GM18502 (cell line): ENCODE data around the gene MED14.
"Not testable (repeated sequence)": the region's sequence is repeated elsewhere in the genome, so short reads cannot be mapped to it uniquely, and the experiment has no call there.

Experiments used
- ATAC-seq: cut with Tn5 transposase; IDR thresholded peaks from one replicate; pipeline ENCODE4 v1.9.1; 2021; ENCODE audit warnings: mild to moderate bottlenecking; ENCODE audit not compliant: unreplicated experiment, poor library complexity

The MED14 gene

DNA sequence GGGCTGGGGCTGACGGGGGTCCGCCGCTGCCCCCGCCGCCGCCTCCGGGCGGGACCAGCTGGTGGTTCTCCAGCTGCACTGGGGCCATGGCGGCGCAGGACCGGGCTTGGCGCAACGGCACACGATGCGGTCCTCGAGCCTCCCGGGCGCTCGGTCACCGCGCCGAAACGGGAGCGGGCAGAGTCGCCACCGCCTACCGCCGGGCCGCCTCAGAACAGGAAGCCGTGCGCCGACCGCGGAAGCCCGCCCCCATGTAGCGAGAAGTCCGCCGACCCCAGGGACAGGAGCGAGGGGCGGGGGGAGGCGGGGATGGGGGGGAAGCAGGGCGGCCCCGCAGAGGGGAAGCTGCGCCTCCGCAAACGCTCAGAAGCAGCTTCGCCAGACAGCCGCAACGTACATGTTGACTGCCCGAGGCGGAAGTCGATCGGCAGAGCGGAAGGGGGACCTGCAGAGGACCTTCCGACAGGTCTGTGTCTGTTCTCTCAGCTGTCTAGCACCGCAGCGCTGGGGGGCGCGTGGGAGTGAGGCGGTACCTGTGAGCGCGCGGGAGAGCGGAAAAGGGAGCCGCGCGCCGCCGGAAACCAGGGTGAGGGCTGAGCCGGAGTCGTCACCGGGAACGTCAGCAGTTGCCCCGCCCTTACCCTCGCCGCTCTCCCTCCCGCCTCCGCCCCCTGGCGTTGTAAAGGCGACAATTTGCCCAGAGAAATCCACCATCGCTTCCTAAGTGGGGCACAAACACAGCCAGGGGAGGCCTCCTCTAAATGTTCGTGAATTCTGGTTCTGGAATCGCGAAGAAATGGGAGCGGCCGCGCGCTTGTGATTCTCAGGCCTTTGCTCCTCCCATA is at the start of gene MED14:
Gene MED14 (minus strand): TSS at position 218 of the 845 bp plus-strand sequence. CDS start 130 bp downstream, at position 88.
- ATAC-seq: peak; percentile 89

- no peak for ATAC-seq
Observed at GRCh38 chrX:40784516-40785151, 49.3 kb upstream of the MED14 start.

GRCh38 chrX:40782644-40783259 is 47.4 kb upstream of the MED14 start:
- ATAC-seq: not testable (repeated sequence)

DNA sequence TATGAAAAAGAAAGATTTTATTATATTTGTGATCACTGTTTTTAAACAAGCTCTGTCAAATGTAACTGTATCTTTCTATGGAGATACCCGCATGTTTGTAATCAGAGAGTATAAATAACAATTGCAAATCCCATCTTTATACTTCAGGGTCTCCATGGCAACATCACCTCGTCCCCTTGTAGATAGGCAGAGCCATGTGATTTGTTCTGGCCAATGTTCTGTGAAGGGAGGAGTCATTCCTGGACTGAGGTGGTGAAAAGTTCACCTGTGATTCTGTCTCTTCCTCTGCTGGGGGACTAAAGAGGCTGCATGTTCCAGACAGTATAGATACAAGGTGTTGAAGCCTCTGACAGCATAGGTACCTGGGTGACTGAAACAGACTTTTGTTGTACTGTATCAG is 45.6 kb upstream of the MED14 start:
- ATAC-seq: no peak

DNA sequence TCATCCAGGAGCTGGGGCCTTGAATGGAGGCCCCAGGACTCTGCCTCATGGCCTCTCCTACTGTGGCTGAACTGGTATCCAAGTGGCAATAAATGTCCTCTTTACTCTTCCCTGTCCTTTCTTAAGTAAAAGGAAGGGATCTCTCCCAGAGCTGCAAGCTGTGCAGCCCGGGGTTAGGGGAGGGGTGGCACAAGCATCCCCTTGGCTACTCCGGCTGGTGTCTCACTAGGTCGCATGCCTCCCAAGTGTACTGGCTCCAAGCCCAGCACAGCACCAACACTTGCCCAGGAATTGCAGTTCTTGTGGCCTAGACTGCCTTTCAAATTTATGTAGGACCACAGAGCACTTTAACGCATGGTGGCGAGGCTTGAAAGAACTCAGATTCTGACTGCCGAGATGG is 44.7 kb upstream of the MED14 start:
- ATAC-seq: no peak

- ATAC-seq: no peak
Observed at GRCh38 chrX:40778861-40779575, 43.7 kb upstream of the MED14 start.

- ATAC-seq: no peak
Observed at GRCh38 chrX:40773809-40774208, 38.5 kb upstream of the MED14 start.

DNA sequence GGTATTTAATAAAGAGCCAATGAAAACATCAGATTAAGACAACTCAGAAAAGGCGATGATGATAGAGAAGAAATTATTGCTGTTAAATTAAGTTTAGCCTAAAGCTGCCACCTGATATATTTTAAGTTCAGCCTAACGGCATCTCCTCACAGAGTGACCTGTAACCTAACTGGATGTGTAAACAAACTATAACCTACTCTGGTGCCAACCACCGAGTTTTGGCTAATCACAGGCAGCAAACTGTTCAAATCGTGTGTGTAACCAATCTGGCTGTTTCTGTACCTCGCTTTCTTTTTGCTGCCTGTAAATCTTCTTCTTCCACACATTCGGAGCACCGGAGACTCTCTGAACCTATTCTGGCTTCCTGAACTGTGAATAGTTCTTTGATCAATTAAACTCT is 37.8 kb upstream of the MED14 start:
- no peak for ATAC-seq

DNA sequence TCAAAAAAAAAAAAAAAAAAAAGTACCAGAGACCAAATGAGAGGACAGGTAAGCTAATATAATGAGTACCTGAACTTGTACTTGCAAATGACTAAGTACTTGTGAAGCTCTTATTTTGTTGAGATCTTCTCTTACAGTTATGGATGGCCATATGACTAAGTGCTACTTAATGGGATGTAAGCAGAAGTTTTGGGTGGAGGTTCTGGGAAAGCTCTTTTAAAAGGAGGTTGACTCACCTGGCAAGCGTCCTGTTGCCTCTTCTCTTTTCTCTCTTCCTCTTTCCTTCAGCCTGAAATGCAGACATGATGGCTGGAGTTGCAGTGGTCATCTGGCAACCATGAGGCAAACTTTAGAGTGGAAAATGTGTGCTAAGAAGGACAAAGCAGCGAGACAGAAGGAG is 36.9 kb upstream of the MED14 start:
- no peak for ATAC-seq

- no peak for ATAC-seq
Observed at GRCh38 chrX:40761762-40762161, 26.4 kb upstream of the MED14 start.

DNA sequence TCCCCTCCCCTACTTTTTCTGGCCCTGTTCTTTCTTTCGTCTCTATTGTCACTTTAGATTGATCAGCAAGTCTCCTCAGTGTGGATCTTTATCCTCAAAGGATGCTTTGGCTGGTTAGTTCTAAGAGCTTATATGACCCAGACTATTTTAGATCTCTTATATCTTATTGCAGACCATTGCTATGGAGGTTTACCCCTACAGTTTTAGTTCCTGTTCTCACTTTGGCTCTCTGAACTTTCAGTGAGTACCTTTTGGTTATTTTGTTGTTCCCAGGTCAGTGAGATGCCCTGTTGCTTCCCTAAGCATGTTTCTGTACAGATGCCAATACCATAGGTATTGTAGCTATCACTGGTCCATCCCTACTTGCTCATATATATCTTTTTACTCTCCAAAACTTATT is 24.0 kb upstream of the MED14 start:
- no peak for ATAC-seq

DNA sequence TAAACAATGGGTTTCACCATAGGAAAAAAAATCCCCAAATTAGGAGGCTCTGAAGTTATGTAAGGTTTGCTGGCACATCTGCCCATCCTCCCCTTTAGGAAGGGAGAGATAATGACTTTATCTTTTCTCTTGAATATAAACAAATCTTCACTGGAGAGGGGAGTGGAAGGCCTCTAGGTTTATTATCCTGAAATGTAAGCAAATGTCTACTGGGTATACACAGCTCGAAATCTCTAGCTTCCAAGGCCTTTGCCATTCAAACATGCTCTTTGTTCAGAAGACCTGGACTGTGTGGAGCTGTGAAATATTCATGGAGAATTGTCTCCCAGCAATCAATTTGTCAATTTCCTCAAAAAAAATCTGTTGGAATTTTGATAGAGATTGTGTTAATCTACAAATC is 21.7 kb upstream of the MED14 start:
- ATAC-seq: no peak

DNA sequence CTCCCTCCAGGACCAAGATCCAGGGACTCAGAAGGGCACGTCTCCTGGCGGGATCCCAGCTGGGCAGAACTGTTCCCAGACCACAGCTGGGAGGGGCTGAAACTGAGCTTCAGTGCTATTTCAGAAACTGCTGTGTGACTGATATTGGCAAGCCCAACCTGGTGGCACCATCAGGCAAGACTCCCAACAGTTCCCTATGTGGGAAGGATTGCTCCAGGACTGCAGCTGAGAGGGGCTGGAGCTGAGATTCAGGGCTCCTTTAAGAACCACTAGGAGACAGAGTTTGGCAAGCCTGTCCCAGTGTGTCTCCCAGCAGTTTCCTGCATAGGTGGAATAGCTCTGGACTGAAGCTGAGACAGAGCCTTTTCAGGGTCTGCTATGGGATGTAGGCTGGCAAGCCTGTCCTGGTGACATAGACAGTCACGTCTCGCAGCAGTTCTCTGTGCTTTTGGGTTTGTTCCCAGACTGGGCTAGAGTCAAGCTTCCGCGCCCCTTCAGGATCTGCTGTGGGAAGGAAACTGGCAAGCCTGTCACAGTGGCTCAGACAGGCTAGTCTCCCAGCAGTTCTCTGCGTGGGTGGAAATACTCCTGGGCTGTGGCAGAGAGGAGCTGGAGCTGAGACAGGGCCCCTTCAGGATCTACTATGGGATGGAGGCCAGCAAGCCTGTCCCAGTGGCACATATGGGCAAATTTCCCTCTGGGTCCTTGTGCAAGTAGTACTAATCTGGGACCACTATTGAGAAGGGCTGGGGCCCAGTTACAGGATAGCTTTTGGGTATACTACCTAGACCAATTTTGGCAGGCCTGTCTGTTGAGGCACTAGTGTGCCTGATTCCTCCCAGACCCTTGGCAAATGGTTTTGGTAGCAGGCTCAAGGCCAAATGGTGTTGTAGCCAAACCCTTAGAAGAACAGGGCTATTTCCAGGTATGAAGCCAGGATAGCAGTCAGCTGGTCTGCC is 20.2 kb upstream of the MED14 start:
- no peak for ATAC-seq

DNA sequence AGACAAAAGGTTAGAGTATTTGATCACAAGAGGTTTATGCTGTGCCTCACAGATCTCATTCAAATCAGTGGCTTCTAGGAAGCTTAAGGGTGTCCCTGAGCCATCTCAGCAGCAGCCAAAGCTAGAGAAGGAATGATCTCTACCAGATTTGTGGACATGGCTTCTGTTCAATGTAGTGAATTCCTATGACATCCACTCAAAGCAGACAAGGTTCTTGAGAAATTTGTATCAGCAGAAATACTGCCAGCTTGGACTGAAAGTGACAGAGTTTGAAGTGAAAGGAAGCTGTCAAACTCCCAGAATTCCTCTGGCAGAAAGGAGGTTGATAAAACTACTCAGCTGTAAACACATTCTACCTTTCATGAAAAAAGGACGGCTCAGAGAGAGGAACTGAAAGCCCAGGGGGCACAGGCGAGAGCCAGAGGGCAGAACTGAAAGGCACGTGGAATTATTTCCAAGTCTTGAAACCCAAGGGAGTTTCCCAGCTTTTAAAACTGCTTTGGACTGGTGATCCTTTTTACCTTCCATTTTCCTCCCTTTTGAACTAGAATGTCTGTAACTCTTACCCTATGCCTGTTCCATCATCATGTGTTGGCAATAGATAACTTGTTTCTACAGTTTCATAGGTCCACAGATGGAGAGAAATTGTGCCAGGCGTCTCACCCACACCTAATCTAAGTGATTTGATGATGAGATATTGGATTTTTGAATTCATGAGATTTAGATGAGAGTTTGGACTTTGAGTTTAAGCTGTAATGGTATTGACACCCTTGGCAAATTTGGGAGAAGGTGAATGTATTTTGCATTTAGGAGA is 14.5 kb upstream of the MED14 start:
- ATAC-seq: peak; percentile 70

- ATAC-seq: no peak
Observed at GRCh38 chrX:40748977-40749376, 13.6 kb upstream of the MED14 start.

DNA sequence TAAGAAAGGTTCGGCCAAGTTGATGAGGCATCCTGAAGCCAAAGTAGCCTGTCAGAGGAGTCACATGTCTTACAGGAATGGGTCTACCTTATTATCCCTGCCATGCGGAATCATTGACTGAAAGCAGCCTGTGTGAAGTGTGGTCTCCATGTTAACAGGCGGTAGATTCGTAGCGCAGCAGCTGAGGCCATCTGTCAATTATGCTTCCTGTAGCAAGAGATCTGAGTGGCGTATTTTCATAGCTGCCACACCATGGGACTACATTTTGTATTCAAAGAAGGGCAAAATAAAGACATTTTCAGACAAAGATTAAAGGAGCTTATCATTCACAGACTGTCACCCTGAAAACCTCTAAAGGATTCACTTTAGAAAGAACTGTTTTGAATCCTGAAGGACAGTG is 11.2 kb upstream of the MED14 start:
- ATAC-seq: no peak

- ATAC-seq: no peak
Observed at GRCh38 chrX:40736170-40736505, 796 bp upstream of the MED14 start.

GRCh38 chrX:40734971-40735324 is 394 bp downstream of the MED14 start:
- ATAC-seq: no peak

- ATAC-seq: no peak
Observed at GRCh38 chrX:40733706-40734105, 1.6 kb downstream of the MED14 start.
